Neural crest cell (in vitro differentiated cells): Measurements from ENCODE around the gene ASXL3. TPM values are rescaled to one million over a fixed set of nuclear protein-coding genes. Genes with fewer than 3 reads are reported as not detected.

Experiments used
- DNase-seq: peaks from one replicate; pipeline ENCODE4 v3.0.0; 2021; ENCODE audit warnings: low read depth, mixed read lengths, low spot score
- H3K27ac Mint-ChIP-seq: one replicate; pipeline ENCODE4 v1.8.0; 2021; ENCODE audit warnings: mild to moderate bottlenecking, mixed read lengths; ENCODE audit not compliant: unreplicated experiment
- H3K27me3 Mint-ChIP-seq: 2 replicates; pipeline ENCODE4 v1.8.0; 2021; ENCODE audit warnings: low read depth, mild to moderate bottlenecking, mixed read lengths
- H3K36me3 Mint-ChIP-seq: 2 replicates; pipeline ENCODE4 v1.8.0; 2021; ENCODE audit warnings: low read depth, mild to moderate bottlenecking, mixed read lengths
- H3K4me1 Mint-ChIP-seq: 2 replicates; pipeline ENCODE4 v1.8.0; 2021; ENCODE audit warnings: mixed read lengths
- H3K4me3 Mint-ChIP-seq: one replicate; pipeline ENCODE4 v1.8.0; 2021; ENCODE audit warnings: mild to moderate bottlenecking, mixed read lengths
- H3K9me3 Mint-ChIP-seq: 2 replicates; pipeline ENCODE4 v1.8.0; 2021; ENCODE audit warnings: mixed read lengths
- total RNA-seq: library from RNA; stranded (reverse); gene quantifications from 2 replicates; pipeline ENCODE4 v1.2.1, GENCODE V29; 2021
- TF ChIP-seq, protein P1 (sequence below): fragments of 200-600 bp; sonication (generic); conservative IDR thresholded peaks from 2 replicates; pipeline ENCODE4 v1.5.0; 2021; ENCODE audit warnings: antibody characterized with exemption, mild to moderate bottlenecking

ASXL3 gene
- total RNA-seq, 1 donor from 2014 or later, result 14.5 TPM

DNA sequence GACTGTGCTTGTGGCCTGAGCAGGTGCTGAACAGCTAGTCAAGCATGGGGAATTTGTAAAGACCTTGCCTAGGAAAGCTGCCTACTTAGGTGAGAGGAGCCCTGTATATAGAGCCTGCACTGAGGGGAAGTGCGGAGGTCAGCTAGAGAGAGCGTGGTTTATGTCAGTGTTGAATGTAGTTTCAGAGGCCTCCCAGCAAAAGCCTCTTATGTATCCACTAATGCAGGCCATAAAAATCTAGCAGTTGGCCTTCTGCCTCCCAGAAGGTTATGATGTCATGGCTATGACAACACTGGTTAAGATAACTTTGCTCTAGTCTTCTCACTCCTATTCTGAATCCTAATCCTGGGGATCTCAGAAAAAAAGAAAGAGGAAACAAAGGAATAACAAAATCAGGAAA lies 88.9 kb downstream of the ASXL3 start:
- Mint-ChIP-seq H3K27ac (peak overlapping the region; percentile 81), H3K36me3 (peaks cover 3% of the 10 kb centered on the region)
- no peak for DNase-seq

GRCh38 chr18:33669589-33669988 lies 91.6 kb downstream of the ASXL3 start:
- Mint-ChIP-seq H3K27ac (no peak overlapping the region), H3K36me3 (peaks cover 4% of the 10 kb centered on the region), H3K4me1 (peaks cover 18% of the 10 kb centered on the region), H3K4me3 (no peak overlapping the region), H3K9me3 (no peaks in the 10 kb centered on the region), H3K27me3 (no peaks in the 10 kb centered on the region)
- DNase-seq, result no peak
- TF ChIP-seq, protein P1, sequence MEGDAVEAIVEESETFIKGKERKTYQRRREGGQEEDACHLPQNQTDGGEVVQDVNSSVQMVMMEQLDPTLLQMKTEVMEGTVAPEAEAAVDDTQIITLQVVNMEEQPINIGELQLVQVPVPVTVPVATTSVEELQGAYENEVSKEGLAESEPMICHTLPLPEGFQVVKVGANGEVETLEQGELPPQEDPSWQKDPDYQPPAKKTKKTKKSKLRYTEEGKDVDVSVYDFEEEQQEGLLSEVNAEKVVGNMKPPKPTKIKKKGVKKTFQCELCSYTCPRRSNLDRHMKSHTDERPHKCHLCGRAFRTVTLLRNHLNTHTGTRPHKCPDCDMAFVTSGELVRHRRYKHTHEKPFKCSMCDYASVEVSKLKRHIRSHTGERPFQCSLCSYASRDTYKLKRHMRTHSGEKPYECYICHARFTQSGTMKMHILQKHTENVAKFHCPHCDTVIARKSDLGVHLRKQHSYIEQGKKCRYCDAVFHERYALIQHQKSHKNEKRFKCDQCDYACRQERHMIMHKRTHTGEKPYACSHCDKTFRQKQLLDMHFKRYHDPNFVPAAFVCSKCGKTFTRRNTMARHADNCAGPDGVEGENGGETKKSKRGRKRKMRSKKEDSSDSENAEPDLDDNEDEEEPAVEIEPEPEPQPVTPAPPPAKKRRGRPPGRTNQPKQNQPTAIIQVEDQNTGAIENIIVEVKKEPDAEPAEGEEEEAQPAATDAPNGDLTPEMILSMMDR, result no peak

More for the DNA sequence above, 88.9 kb downstream of the ASXL3 start:
- Mint-ChIP-seq H3K27me3 (no peaks in the 10 kb centered on the region), H3K4me3 (no peak overlapping the region), H3K4me1 (peaks cover 13% of the 10 kb centered on the region), H3K9me3 (no peaks in the 10 kb centered on the region)
- TF ChIP-seq, protein P1, result no peak

DNA sequence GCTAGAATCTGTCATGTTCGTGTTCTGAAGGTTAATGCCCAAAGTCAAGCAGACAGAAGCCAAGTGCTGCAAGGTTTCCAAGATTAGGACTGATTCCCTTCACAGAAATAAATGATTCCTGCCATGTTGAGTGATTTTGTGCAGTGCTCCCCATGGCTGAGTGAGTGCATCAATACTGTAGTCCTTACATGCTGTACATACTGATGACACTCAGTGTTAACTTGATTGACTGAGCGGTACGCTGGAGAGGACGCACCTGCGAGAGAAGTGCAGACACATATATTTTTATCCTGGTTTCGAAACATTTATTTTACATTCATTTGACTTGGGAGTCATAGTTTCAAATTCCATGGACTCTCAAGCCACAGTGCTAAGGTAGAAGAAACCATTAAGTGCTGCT lies 92.0 kb downstream of the ASXL3 start:
- H3K4me1 Mint-ChIP-seq, result peaks cover 18% of the 10 kb centered on the region
- H3K36me3 Mint-ChIP-seq, result peaks cover 7% of the 10 kb centered on the region
- TF ChIP-seq, protein P1, result no peak
- H3K27me3 Mint-ChIP-seq, result no peaks in the 10 kb centered on the region
- H3K27ac Mint-ChIP-seq, result no peak overlapping the region
- no peak overlapping the region for H3K4me3 Mint-ChIP-seq
- no peak for DNase-seq
- H3K9me3 Mint-ChIP-seq, result no peaks in the 10 kb centered on the region

DNA sequence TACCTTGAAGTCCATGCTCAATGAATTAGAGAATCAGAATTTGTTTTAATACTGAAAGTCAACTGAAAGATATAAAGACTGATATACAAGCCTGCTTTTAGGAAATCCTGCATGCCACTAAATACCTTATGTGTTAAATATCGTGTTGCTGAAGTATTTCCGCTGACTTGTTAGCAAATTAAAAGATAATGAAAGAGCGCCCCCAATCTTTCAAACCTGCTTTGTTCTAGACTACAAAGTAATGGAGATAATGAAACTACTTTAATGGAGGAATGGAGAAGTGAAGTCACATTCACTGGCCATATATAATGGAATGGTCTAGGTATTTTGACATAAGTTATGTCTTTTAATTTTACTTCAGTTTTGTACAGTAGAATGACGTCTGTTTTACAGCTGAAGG lies 95.7 kb downstream of the ASXL3 start:
- TF ChIP-seq, protein P1, result no peak
- Mint-ChIP-seq H3K9me3 (peaks cover 3% of the 10 kb centered on the region), H3K27me3 (no peaks in the 10 kb centered on the region), H3K4me1 (peaks cover 18% of the 10 kb centered on the region), H3K4me3 (no peak overlapping the region), H3K27ac (no peak overlapping the region), H3K36me3 (peaks cover 21% of the 10 kb centered on the region)
- DNase-seq, result no peak

DNA sequence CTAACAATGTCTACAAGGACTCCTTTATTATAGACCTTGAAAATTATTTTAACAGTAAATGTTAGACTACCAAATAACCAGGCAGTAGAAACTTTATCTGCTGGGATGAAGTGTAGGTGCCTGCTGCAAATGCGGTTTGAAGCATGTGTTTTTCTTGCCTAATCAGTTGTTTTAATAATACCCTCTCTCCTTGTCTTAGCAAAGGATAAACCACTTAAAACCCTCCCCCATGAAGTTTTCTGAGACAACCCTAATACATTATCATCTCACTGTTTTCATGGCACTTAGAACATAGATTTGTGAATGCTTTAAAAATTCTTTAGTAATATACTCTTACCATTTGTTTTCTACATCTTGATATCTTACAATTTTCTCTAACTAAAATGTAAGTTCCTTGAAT lies 98.6 kb downstream of the ASXL3 start:
- H3K4me3 Mint-ChIP-seq, result no peak overlapping the region
- H3K4me1 Mint-ChIP-seq, result peaks cover 7% of the 10 kb centered on the region
- DNase-seq, result no peak
- TF ChIP-seq, protein P1, result no peak
- H3K27me3 Mint-ChIP-seq, result no peaks in the 10 kb centered on the region
- peaks cover 3% of the 10 kb centered on the region for H3K9me3 Mint-ChIP-seq
- H3K36me3 Mint-ChIP-seq, result peaks cover 22% of the 10 kb centered on the region
- no peak overlapping the region for H3K27ac Mint-ChIP-seq

- peaks cover 22% of the 10 kb centered on the region for H3K36me3 Mint-ChIP-seq
- no peaks in the 10 kb centered on the region for H3K4me1 Mint-ChIP-seq
- TF ChIP-seq, protein P1, result no peak
- no peak overlapping the region for H3K4me3 Mint-ChIP-seq
- H3K27ac Mint-ChIP-seq, result no peak overlapping the region
- H3K9me3 Mint-ChIP-seq, result peaks cover 3% of the 10 kb centered on the region
- no peaks in the 10 kb centered on the region for H3K27me3 Mint-ChIP-seq
- no peak for DNase-seq
Observed at GRCh38 chr18:33677891-33678290, 99.9 kb downstream of the ASXL3 start.
